Hepatocyte (in vitro differentiated cells): ENCODE data around the gene AMFR. TPM values are rescaled to one million over a fixed set of nuclear protein-coding genes. Genes with fewer than 3 reads are reported as not detected.
A peak's percentile ranks its signal among the peaks of the same experiment; 100 is the strongest.

Experiments used
- DNase-seq: peaks from one replicate; pipeline ENCODE4 v3.0.0-alpha.2; 2016; ENCODE audit warnings: low spot score
- H2AFZ ChIP-seq: fragments of 200-600 bp; sonication (generic); 2 replicates; pipeline ENCODE4 v1.6.0; 2016; ENCODE audit warnings: antibody characterized with exemption, mild to moderate bottlenecking
- H3K27ac ChIP-seq: fragments of 200-600 bp; sonication (generic); 2 replicates; pipeline ENCODE4 v1.5.1; 2016; ENCODE audit warnings: mild to moderate bottlenecking
- H3K27me3 ChIP-seq: fragments of 200-600 bp; sonication (generic); 2 replicates; pipeline ENCODE4 v1.6.1; 2016
- H3K36me3 ChIP-seq: fragments of 200-600 bp; sonication (generic); replicated peaks from 2 replicates; pipeline ENCODE4 v1.5.1; 2016; ENCODE audit warnings: low read depth; ENCODE audit not compliant: insufficient read depth
- H3K4me1 ChIP-seq: fragments of 200-600 bp; sonication (generic); 2 replicates; pipeline ENCODE4 v1.5.1; 2016; ENCODE audit warnings: mild to moderate bottlenecking, moderate library complexity; ENCODE audit not compliant: insufficient read depth
- H3K4me2 ChIP-seq: fragments of 200-600 bp; sonication (generic); 2 replicates; pipeline ENCODE4 v1.6.0; 2016
- H3K4me3 ChIP-seq: fragments of 200-600 bp; sonication (generic); 2 replicates; pipeline ENCODE4 v1.5.1; 2016; ENCODE audit warnings: mild to moderate bottlenecking
- H3K79me2 ChIP-seq: fragments of 200-600 bp; sonication (generic); 2 replicates; pipeline ENCODE4 v1.6.0; 2017; ENCODE audit warnings: mild to moderate bottlenecking
- H3K9me2 ChIP-seq: fragments of 200-600 bp; sonication (generic); replicated peaks from 2 replicates; pipeline ENCODE4 v1.6.0; 2017; ENCODE audit warnings: mild to moderate bottlenecking; ENCODE audit not compliant: insufficient read depth
- H3K9me3 ChIP-seq: fragments of 200-600 bp; sonication (generic); 2 replicates; pipeline ENCODE4 v1.5.1; 2016; ENCODE audit warnings: low read depth, mild to moderate bottlenecking
- H4K20me1 ChIP-seq: fragments of 200-600 bp; sonication (generic); 2 replicates; pipeline ENCODE4 v1.6.0; 2016; ENCODE audit warnings: mild to moderate bottlenecking; ENCODE audit not compliant: insufficient read depth, poor library complexity, severe bottlenecking
- EZH2 ChIP-seq: fragments of 200-600 bp; sonication (generic); IDR thresholded peaks from 2 replicates; pipeline ENCODE4 v1.6.1; 2016; ENCODE audit warnings: antibody characterized with exemption, mild to moderate bottlenecking, borderline replicate concordance
- EZH2phosphoT487 ChIP-seq: fragments of 200-600 bp; sonication (generic); IDR thresholded peaks from one replicate; pipeline ENCODE4 v1.6.1; 2018; ENCODE audit warnings: antibody characterized with exemption, mild to moderate bottlenecking, low read depth, moderate library complexity; ENCODE audit not compliant: unreplicated experiment, severe bottlenecking
- WGBS: methylation state at CpG from one replicate; pipeline ENCODE4 v1.1.6; 2016; ENCODE audit warnings: low lambda C conversion rate; ENCODE audit errors: missing lambda C conversion rate; 5-methylcytosine and 5-hydroxymethylcytosine counted together
- polyA plus RNA-seq: library from polyadenylated mRNA; unstranded; fragments of >200 nt; fragmentation: Nextera tagmentation; extraction: Ambion mirVana; gene quantifications from 2 replicates; pipeline ENCODE4 v1.2.1, GENCODE V29; 2016
- total RNA-seq: library from RNA; depleted of rRNA; stranded (reverse); fragments of >200 nt; gene quantifications from 2 replicates; pipeline ENCODE4 v1.2.3, GENCODE V29; 2014
- TF ChIP-seq, protein P1 (sequence below): fragments of 200-600 bp; sonication (generic); IDR thresholded peaks from 2 replicates; pipeline ENCODE4 v1.5.1; 2016; ENCODE audit warnings: antibody characterized with exemption, mild to moderate bottlenecking; ENCODE audit not compliant: poor library complexity

Gene AMFR
- total and polyA plus RNA-seq, 2 experiments from 2014 or later, result 67.2 to 135 TPM

- no peaks in the 10 kb centered on the region for H3K9me3 ChIP-seq
- no peaks in the 10 kb centered on the region for H3K9me2 ChIP-seq
- 96% methylated on average over 8 of the region's 8 CpGs for WGBS
- H3K27me3 ChIP-seq, result no peaks in the 10 kb centered on the region
- peaks cover 5% of the 10 kb centered on the region for H3K79me2 ChIP-seq
- H3K4me2 ChIP-seq, result no peak overlapping the region
- no peak overlapping the region for H3K4me3 ChIP-seq
- no peak overlapping the region for H3K27ac ChIP-seq
- TF ChIP-seq EZH2, result no peak
- no peak for TF ChIP-seq EZH2phosphoT487
- TF ChIP-seq, protein P1, sequence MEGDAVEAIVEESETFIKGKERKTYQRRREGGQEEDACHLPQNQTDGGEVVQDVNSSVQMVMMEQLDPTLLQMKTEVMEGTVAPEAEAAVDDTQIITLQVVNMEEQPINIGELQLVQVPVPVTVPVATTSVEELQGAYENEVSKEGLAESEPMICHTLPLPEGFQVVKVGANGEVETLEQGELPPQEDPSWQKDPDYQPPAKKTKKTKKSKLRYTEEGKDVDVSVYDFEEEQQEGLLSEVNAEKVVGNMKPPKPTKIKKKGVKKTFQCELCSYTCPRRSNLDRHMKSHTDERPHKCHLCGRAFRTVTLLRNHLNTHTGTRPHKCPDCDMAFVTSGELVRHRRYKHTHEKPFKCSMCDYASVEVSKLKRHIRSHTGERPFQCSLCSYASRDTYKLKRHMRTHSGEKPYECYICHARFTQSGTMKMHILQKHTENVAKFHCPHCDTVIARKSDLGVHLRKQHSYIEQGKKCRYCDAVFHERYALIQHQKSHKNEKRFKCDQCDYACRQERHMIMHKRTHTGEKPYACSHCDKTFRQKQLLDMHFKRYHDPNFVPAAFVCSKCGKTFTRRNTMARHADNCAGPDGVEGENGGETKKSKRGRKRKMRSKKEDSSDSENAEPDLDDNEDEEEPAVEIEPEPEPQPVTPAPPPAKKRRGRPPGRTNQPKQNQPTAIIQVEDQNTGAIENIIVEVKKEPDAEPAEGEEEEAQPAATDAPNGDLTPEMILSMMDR, result no peak
- H2AFZ ChIP-seq, result no peak overlapping the region
- DNase-seq, result no peak
- H3K36me3 ChIP-seq, result peaks cover 3% of the 10 kb centered on the region
- H3K4me1 ChIP-seq, result peaks cover 1% of the 10 kb centered on the region
- H4K20me1 ChIP-seq, result no peaks in the 10 kb centered on the region
These were observed 60.5 kb downstream of the AMFR start for GRCh38 chr16:56364865-56365264.

- Histone ChIP-seq H3K4me3 (no peak overlapping the region), H3K79me2 (peaks cover 5% of the 10 kb centered on the region), H3K4me2 (no peak overlapping the region), H4K20me1 (no peaks in the 10 kb centered on the region), H3K4me1 (no peaks in the 10 kb centered on the region), H3K9me2 (no peaks in the 10 kb centered on the region), H3K27me3 (no peaks in the 10 kb centered on the region), H3K27ac (no peak overlapping the region), H3K36me3 (peaks cover 3% of the 10 kb centered on the region), H3K9me3 (no peaks in the 10 kb centered on the region), H2AFZ (no peak overlapping the region)
- TF ChIP-seq EZH2phosphoT487, result no peak
- TF ChIP-seq, protein P1, result no peak
- TF ChIP-seq EZH2, result no peak
- DNase-seq, result peak; percentile 2
- 95% methylated on average over 25 of the region's 26 CpGs for WGBS
These were observed 61.4 kb downstream of the AMFR start for GRCh38 chr16:56363781-56364565.

DNA sequence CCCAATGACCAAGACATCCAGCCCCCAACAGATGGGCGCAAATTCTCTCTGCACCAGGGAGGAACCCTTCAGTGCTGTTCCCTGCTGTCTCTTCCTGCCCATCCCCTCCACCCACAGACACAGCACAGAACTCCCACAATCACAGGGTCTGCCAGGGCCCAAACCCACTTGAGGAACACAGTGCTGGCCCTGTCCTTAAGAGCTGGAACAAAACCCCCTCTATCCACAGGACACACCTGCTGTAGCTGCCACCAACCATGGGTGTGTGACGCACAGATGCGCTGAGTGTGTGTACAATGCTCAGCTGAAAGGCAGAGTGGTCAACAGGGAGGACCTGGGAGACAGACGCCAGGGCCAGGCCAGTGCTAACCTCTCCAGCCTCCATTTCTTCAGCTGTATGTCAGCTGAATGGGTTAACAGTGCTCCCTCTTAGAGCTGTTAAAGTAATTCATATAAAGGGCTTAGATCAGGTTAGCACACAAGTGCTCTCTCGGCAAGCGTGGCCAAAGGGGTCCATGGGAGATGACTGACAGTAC, 62.1 kb downstream of the AMFR start:
- H3K4me2 ChIP-seq, result no peak overlapping the region
- H3K4me1 ChIP-seq, result peaks cover under 1% of the 10 kb centered on the region
- H3K9me2 ChIP-seq, result no peaks in the 10 kb centered on the region
- no peak for DNase-seq
- H3K36me3 ChIP-seq, result peaks cover 3% of the 10 kb centered on the region
- no peak for TF ChIP-seq EZH2phosphoT487
- TF ChIP-seq, protein P1, result no peak
- TF ChIP-seq EZH2, result no peak
- H3K27ac ChIP-seq, result no peak overlapping the region
- no peaks in the 10 kb centered on the region for H4K20me1 ChIP-seq
- WGBS, result 90% methylated on average over 6 of the region's 6 CpGs
- H3K4me3 ChIP-seq, result no peak overlapping the region
- no peaks in the 10 kb centered on the region for H3K9me3 ChIP-seq
- no peaks in the 10 kb centered on the region for H3K79me2 ChIP-seq
- no peak overlapping the region for H2AFZ ChIP-seq
- H3K27me3 ChIP-seq, result no peaks in the 10 kb centered on the region
